ENCODE data around the gene SHROOM3. TPM values are rescaled to one million over a fixed set of nuclear protein-coding genes. Genes with fewer than 3 reads are reported as not detected.
A peak's percentile ranks its signal among the peaks of the same experiment; 100 is the strongest.

The SHROOM3 gene
- polyA plus RNA-seq, 2 of the 4 experiments (the other 2 are of a cell fraction): 2.8 to 5.1 TPM

DNA sequence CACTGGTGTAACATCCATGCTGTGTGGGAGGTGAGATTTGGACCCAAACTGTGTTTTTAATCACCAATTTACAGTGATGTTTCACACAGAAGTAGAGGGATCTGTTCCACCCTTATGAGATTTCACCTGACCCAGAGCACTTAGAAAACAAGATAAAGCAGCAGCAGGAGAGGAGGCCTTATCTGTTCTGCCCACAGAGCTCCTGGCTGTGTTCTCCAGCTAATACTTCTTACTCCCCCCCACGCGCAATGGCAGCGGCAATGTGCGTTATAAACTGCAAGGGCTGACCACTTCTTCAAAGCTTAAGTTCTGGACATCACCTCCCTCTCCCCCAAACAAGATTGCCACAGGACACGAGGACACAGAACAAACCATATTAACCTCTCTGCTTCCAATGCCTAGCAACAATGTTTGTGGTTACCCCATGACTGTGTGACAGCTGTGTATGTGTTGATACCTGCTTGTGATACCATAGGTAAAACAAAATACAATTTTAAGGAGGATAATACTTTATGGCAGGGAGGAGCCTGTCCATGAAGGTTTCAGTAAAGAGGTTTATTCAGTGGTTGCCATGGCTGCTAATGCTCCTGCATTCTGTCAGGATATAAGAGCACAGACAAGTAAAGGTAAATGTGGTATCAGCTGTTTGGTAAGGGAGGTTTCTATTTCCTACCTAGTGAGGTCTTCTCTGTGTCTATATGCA lies 252.9 kb downstream of the SHROOM3 start (continued):
- TF ChIP-seq, protein P1, sequence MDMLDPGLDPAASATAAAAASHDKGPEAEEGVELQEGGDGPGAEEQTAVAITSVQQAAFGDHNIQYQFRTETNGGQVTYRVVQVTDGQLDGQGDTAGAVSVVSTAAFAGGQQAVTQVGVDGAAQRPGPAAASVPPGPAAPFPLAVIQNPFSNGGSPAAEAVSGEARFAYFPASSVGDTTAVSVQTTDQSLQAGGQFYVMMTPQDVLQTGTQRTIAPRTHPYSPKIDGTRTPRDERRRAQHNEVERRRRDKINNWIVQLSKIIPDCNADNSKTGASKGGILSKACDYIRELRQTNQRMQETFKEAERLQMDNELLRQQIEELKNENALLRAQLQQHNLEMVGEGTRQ (IDR thresholded peaks at IDR 0.05): no peak
- TF ChIP-seq FOXS1 (CRISPR knock-in tag; IDR thresholded peaks at IDR 0.05) (no peak), PHF8 (IDR thresholded peaks at IDR 0.05; ENCODE audit: borderline replicate concordance, low read depth) (no peak)

DNA sequence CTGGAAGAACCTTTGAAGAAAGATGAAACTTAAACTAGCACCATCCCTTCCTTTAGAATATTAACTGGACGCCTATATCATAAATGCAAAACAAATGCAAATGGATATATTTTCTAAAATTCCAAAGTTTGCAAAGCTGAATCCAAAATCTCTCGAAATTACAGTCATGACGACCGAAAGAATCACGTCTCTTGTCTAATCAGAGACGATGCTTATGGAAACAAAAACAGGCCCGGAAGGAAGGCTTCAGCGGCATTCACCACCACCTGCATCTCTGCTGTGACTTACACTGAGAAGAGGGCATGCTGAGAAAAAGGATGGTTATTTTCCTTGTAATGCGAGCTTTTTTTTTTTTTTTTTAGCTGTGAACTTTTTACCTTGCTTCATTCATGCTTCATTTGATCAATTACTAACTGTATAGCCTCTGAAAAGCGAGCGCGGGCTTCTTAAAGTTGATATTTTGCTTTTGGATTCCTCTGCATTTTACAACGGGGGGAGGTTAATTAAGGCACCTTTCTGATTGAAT lies 253.7 kb downstream of the SHROOM3 start:
- CTCF ChIA-PET: interaction anchor here (1.2 kb wide), 1 partner anchor 184 kb away, joined by 3 read pairs; no protein-coding TSS in a partner anchor
- DNase-seq (ENCODE audit: low read depth in 1 of 2, low spot score in 1 of 2) (no peak), ATAC-seq (peak in 1 of 2 experiments; percentile 31; a peak in 3 of 6 replicates), FAIRE-seq (no peak)
- 16% methylated on average over 13 of the region's 13 CpGs for WGBS (ENCODE audit: missing lambda C conversion rate)
- peak overlapping the region; percentile 80 for H3K4me2 ChIP-seq
- POLR2A ChIA-PET: no interaction called here
- TF ChIP-seq, protein P2, sequence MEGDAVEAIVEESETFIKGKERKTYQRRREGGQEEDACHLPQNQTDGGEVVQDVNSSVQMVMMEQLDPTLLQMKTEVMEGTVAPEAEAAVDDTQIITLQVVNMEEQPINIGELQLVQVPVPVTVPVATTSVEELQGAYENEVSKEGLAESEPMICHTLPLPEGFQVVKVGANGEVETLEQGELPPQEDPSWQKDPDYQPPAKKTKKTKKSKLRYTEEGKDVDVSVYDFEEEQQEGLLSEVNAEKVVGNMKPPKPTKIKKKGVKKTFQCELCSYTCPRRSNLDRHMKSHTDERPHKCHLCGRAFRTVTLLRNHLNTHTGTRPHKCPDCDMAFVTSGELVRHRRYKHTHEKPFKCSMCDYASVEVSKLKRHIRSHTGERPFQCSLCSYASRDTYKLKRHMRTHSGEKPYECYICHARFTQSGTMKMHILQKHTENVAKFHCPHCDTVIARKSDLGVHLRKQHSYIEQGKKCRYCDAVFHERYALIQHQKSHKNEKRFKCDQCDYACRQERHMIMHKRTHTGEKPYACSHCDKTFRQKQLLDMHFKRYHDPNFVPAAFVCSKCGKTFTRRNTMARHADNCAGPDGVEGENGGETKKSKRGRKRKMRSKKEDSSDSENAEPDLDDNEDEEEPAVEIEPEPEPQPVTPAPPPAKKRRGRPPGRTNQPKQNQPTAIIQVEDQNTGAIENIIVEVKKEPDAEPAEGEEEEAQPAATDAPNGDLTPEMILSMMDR (IDR thresholded peaks at IDR 0.05): no peak
- TF ChIP-seq, protein P3, sequence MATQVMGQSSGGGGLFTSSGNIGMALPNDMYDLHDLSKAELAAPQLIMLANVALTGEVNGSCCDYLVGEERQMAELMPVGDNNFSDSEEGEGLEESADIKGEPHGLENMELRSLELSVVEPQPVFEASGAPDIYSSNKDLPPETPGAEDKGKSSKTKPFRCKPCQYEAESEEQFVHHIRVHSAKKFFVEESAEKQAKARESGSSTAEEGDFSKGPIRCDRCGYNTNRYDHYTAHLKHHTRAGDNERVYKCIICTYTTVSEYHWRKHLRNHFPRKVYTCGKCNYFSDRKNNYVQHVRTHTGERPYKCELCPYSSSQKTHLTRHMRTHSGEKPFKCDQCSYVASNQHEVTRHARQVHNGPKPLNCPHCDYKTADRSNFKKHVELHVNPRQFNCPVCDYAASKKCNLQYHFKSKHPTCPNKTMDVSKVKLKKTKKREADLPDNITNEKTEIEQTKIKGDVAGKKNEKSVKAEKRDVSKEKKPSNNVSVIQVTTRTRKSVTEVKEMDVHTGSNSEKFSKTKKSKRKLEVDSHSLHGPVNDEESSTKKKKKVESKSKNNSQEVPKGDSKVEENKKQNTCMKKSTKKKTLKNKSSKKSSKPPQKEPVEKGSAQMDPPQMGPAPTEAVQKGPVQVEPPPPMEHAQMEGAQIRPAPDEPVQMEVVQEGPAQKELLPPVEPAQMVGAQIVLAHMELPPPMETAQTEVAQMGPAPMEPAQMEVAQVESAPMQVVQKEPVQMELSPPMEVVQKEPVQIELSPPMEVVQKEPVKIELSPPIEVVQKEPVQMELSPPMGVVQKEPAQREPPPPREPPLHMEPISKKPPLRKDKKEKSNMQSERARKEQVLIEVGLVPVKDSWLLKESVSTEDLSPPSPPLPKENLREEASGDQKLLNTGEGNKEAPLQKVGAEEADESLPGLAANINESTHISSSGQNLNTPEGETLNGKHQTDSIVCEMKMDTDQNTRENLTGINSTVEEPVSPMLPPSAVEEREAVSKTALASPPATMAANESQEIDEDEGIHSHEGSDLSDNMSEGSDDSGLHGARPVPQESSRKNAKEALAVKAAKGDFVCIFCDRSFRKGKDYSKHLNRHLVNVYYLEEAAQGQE (IDR thresholded peaks at IDR 0.05): no peak
- TF ChIP-seq ESRRA (IDR thresholded peaks at IDR 0.05; ENCODE audit: borderline replicate concordance, low read length) (no peak), RCOR1 (IDR thresholded peaks at IDR 0.05; ENCODE audit: low read depth, low read length) (no peak), MAFK (IDR thresholded peaks at IDR 0.05; ENCODE audit: partially characterized antibody) (no peak), KDM5A (IDR thresholded peaks at IDR 0.05) (no peak), HDAC2 (IDR thresholded peaks at IDR 0.05) (no peak)
- TF ChIP-seq, protein P4, sequence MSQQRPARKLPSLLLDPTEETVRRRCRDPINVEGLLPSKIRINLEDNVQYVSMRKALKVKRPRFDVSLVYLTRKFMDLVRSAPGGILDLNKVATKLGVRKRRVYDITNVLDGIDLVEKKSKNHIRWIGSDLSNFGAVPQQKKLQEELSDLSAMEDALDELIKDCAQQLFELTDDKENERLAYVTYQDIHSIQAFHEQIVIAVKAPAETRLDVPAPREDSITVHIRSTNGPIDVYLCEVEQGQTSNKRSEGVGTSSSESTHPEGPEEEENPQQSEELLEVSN (IDR thresholded peaks at IDR 0.05; ENCODE audit: borderline replicate concordance, low read depth): no peak
- TF ChIP-seq, protein P1 (IDR thresholded peaks at IDR 0.05): no peak
- H3K4me1 ChIP-seq: peaks cover 37% of the 10 kb centered on the region
- peak overlapping the region; percentile 80 for H3K4me3 ChIP-seq
- no peaks in the 10 kb centered on the region for H3K9me3 ChIP-seq
- H3K27ac ChIP-seq: peak overlapping the region; percentile 90 to 94

DNA sequence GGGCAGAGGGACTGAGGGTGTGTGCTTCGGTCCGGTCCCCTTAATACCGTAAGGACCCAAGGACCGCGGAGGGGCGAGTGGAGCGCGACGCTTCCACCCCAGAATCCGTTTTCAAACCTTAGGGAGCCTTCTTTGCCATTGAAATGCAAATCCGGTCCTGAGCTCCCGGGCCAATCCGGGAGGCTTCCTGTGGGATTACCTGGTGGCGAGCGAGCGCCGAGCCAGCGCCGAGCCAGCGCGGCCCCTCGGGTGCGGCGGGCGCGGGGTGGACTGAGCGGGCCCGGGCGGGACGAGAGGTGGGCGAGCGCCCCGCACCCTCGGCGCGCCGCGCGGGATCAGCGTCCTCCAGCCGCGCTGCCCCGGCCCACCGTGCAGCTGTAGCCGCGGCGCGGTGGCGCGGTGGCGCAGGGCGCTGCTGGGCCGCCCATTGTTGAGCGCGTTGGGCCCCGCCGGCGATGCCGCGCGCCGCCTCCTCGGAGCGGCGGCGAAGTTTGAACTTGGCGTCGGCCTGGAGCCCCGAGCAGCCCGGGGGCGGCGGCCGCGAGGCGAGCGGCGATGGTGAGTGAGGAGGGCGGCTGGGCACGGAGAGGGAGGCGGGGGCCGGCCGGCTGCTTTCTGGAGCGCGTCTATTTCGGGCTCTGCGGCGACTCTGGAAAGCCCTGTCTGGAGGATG lies 254.3 kb downstream of the SHROOM3 start:
- CTCF ChIA-PET: interaction anchor here (1.2 kb wide), 1 partner anchor 185 kb away, joined by 3 read pairs; no protein-coding TSS in a partner anchor
- Histone ChIP-seq H3K4me1 (peaks cover 43% of the 10 kb centered on the region), H3K27ac (peak overlapping the region; percentile 90 to 94), H3K4me3 (peak overlapping the region; percentile 80), H3K4me2 (peak overlapping the region; percentile 80), H3K9me3 (no peaks in the 10 kb centered on the region)
- TF ChIP-seq MYC (IDR thresholded peaks at IDR 0.05; ENCODE audit: borderline replicate concordance, low read length) (no peak), TFCP2L1 (CRISPR knock-in tag; IDR thresholded peaks at IDR 0.05) (no peak), RNF2 (IDR thresholded peaks at IDR 0.05; ENCODE audit: borderline replicate concordance, low read depth) (no peak), JUNB (IDR thresholded peaks at IDR 0.05) (no peak), FOSB (CRISPR knock-in tag; IDR thresholded peaks at IDR 0.05) (no peak), POLR2A (IDR thresholded peaks at IDR 0.05; ENCODE audit: low read length) (peak; percentile 41), SMC3 (IDR thresholded peaks at IDR 0.05) (0 out of 3 replicates have a peak, but pooled peaks have one; percentile 13)
- TF ChIP-seq, protein P5, sequence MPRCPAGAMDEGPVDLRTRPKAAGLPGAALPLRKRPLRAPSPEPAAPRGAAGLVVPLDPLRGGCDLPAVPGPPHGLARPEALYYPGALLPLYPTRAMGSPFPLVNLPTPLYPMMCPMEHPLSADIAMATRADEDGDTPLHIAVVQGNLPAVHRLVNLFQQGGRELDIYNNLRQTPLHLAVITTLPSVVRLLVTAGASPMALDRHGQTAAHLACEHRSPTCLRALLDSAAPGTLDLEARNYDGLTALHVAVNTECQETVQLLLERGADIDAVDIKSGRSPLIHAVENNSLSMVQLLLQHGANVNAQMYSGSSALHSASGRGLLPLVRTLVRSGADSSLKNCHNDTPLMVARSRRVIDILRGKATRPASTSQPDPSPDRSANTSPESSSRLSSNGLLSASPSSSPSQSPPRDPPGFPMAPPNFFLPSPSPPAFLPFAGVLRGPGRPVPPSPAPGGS (IDR thresholded peaks at IDR 0.05): 0 out of 3 replicates have a peak, but pooled peaks have one; percentile 51
- ATAC-seq (peak; percentile 82 to 91), FAIRE-seq (no peak), DNase-seq (ENCODE audit: low read depth in 1 of 2, low spot score in 1 of 2) (peak; percentile 31 to 47)
- 0% methylated on average over 6 of the region's 87 CpGs for WGBS (ENCODE audit: missing lambda C conversion rate)
- POLR2A ChIA-PET: no interaction called here
